LNCAP (cell line): ENCODE results near the gene CPNE5.

Source experiments
- TF ChIP-seq, protein P1 (sequence below): fragments of 450-650 bp; IDR thresholded peaks from 2 replicates; pipeline ENCODE4 v1.5.1; 2017; ENCODE audit warnings: mild to moderate bottlenecking

Gene CPNE5

DNA sequence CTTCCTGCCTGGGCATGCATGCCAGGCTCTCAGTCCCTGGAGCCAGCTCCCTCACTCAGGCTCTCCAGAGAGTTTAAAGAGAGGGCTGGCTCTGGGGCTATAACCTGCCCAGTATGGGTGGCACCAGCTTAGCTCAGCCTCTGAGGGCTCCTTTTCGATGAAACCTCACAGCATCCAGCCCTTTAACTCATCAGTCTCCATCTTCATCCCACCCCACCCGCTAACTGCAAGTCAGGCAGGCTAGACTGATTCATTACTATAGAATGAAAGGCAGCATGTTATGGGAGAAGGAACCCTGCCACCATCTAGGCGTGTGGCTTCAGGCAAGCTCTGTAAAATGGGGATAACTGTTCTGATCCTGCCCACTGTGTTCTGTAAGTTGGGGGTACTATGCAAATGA is 88.2 kb downstream of the CPNE5 start:
- TF ChIP-seq, protein P1, sequence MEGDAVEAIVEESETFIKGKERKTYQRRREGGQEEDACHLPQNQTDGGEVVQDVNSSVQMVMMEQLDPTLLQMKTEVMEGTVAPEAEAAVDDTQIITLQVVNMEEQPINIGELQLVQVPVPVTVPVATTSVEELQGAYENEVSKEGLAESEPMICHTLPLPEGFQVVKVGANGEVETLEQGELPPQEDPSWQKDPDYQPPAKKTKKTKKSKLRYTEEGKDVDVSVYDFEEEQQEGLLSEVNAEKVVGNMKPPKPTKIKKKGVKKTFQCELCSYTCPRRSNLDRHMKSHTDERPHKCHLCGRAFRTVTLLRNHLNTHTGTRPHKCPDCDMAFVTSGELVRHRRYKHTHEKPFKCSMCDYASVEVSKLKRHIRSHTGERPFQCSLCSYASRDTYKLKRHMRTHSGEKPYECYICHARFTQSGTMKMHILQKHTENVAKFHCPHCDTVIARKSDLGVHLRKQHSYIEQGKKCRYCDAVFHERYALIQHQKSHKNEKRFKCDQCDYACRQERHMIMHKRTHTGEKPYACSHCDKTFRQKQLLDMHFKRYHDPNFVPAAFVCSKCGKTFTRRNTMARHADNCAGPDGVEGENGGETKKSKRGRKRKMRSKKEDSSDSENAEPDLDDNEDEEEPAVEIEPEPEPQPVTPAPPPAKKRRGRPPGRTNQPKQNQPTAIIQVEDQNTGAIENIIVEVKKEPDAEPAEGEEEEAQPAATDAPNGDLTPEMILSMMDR = no peak

DNA sequence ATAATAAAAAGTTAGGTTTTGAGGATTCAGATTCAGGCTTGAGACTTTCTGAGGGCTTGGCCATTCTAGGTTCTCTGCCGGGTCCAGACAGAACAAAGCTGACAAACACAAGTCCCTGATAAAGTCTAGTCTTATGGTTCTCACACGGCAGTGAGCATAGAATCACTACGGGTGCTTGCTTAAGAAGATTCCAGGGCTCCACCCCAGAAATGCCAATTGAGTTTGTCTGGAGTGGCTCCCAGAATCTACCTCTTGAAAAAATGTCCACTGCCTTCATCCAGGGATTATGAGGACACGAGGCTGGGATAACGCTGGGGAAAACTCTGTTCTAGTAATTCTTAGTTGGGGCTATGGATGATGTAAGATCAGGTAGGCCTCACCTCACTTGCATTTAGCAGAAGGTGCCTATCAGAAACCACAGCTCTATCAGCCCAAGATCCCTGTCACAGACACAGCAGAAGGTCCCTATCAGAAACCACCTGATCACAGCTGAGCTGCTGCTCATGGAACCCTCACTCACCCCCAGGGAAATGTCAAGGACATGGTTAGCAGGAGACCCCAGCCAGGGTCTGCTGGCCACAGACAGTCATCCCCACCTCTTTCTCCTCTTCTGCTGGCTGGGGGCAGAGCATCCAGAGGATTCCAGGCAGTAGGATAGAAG is 89.3 kb downstream of the CPNE5 start:
- TF ChIP-seq, protein P1 = no peak

DNA sequence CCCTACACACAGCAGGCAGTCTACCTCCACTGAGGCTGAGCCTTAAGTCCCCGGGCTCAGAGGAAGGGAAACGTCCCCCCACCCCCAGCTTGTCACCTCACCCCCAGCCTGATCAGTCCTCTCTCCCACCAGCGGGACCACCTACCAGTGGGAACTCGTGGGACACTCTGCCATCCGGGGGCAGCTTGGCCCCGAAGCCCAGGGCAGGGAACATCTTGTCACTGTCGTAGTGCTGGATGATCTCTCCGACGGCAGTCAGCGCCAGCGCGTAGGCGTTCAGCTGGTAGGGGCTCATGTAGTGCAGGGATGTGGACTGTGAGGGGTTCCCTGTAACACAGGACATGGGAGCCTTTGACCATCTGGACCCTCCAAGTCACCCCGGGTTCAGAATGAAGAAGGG is 93.0 kb downstream of the CPNE5 start:
- TF ChIP-seq, protein P1 = no peak

DNA sequence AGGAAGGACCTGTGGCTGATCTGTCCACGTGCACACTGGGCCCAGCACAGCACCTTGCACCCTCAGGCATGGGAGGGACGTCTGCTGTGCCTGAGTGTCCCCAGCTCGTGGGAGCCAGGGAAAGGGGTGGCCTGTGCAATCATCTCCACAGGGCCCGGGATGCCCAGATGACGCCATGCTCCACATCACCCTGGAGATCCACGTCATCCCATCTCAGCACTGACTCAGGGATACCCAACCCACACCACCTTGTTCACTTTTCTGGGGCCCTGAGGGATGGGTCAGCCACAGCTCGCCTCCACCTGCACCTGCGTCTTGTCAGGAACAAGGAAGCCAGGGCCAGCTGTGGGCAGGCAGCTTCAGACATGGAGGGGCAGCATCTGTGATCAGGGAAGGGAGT is 93.4 kb downstream of the CPNE5 start:
- TF ChIP-seq, protein P1 = no peak

DNA sequence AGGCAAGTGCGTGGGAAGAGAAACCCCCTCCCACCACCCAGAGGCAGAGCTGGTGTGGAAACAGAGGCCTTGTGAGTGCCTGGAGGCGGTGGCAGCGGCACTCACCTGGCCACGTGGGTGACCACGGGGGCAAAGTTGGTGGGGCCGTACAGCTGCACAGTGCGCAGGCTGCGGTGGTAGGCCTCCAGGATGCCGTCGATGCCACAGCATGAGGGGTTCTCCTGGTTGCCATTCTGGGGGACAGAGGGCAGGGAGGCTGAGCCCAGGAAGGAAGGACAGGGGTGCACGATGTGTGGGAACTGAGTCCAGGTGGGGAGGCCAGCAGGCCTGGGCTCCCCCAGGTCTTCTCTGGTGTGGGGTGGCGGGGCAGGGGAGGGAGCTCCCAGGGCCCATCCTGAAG is 94.0 kb downstream of the CPNE5 start:
- TF ChIP-seq, protein P1 = no peak

DNA sequence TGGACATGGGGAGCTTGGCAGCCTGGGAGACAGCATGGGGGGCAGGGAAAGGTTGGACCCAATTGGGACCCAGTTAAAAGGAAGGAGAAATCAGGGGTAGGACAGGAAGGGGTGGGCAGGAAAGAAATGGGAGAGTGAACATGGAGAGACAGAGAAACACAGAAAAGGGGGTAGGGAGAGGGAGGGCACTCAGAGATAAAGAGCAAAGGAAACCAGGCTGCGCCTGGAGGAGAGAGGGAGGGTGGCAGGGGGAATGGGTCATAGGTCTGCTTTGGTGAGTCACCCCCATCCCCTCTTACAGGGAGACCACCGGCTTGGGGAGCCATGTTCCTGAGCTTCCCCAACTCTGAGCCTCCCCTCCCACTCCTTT is 95.0 kb downstream of the CPNE5 start:
- TF ChIP-seq, protein P1 = no peak

DNA sequence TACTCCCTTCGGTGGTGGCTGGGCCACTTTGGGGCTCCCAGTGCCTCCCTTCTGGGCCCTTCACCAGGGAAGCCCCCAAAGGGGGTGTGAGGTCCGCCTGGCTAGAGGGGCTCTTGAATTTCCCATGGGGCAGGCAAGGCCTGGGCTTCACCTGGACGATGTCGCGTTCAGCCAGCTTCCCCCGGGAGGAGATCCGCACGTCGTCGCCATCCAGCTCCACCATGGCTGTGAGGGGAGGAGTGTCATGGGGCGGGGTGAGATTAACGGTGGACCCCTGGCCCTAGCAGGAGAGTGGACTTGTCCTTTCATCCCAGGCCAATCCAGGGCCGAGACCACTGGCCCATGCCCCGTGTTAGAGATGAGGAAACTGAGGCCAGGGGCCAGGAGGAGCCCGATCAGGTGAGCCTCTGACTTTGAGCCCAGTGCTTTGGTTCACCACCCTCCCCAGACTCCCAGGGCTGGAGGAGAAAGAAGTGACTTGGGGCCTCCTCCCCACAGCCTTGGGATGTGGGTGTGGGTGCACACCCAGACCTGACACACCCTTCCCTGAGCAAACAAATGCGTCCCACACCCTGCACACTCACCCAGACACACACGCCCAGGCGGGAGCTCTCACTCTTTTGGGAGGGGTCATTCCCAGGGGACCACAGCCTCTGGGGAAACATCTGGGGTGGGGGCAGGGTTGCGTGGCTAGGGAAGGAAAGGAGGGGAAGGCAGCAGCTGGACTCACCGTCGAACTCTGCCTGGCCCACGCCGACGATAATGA is 95.5 kb downstream of the CPNE5 start:
- TF ChIP-seq, protein P1 = no peak
